Thyroid gland (tissue), 4 donors: ENCODE measurements around the gene CASQ1. TPM values are rescaled to one million over a fixed set of nuclear protein-coding genes. Genes with fewer than 3 reads are reported as not detected.
A peak's percentile ranks its signal among the peaks of the same experiment; 100 is the strongest.

Experiments used
- DNase-seq, 2 donors: peaks; one replicate each; pipeline ENCODE4 v3.0.0-alpha.2; 2019
- H3K27ac ChIP-seq, 3 donors: fragments of 200-600 bp; sonication (generic); 1 replicate in 2 of 3; 2 replicates in 1 of 3; pipeline ENCODE4 v1.5.1; 2016 to 2019; ENCODE audit warnings: mild to moderate bottlenecking in 1 of 3, moderate library complexity in 1 of 3
- H3K27me3 ChIP-seq: fragments of 200-600 bp; sonication (generic); one replicate; pipeline ENCODE4 v1.5.1; 2019
- H3K36me3 ChIP-seq, 2 donors: fragments of 200-600 bp; sonication (generic); one replicate each; pipeline ENCODE4 v1.5.1; 2016 to 2019
- H3K4me1 ChIP-seq, 2 donors: fragments of 200-600 bp; sonication (generic); one replicate each; pipeline ENCODE4 v1.5.1; 2017 to 2019
- H3K4me3 ChIP-seq, 3 donors: fragments of 200-600 bp; sonication (generic); replicated peaks in 1 of 3; 1 replicate in 2 of 3; 2 replicates in 1 of 3; pipeline ENCODE4 v1.5.1; 2016; ENCODE audit warnings: mild to moderate bottlenecking in 1 of 3
- H3K9me3 ChIP-seq: fragments of 200-600 bp; sonication (generic); one replicate; pipeline ENCODE4 v1.5.1; 2017
- CTCF ChIP-seq, 6 experiments: fragments of 200-600 bp in 3 of 6; fragments of 450-650 bp in 3 of 6; sonication (generic) in 3 of 6; IDR thresholded peaks; one replicate each; pipeline ENCODE4 v1.5.1; 2016 to 2019; ENCODE audit warnings: antibody characterized with exemption in 6 of 6, mild to moderate bottlenecking in 2 of 6, inconsistent platforms in 1 of 6, moderate library complexity in 1 of 6
- POLR2A ChIP-seq, 2 donors: fragments of 450-650 bp; IDR thresholded peaks; one replicate each; pipeline ENCODE4 v1.6.1; 2017; ENCODE audit warnings: antibody characterized with exemption in 2 of 2, mild to moderate bottlenecking in 2 of 2, moderate library complexity in 1 of 2
- WGBS, 2 donors: methylation state at CpG; one replicate each; pipeline ENCODE4 v1.1.5; 2017; 5-methylcytosine and 5-hydroxymethylcytosine counted together
- intact Hi-C: fragments of 100-400 bp; cut with DNase I; formaldehyde crosslinking; loops from one replicate; pipeline ENCODE4 v1.15.1; 2023
- total RNA-seq, 4 donors: library from RNA; depleted of rRNA; stranded (reverse); fragments of >200 nt; gene quantifications; one replicate each; pipeline ENCODE4 v1.2.3, GENCODE V29; 2016

Gene CASQ1
- total RNA-seq, 4 donors from 2014 or later: not detected

- Histone ChIP-seq H3K27me3 (no peaks in the 10 kb centered on the region), H3K36me3 (no peaks in the 10 kb centered on the region), H3K4me3 (no peak overlapping the region), H3K9me3 (no peaks in the 10 kb centered on the region), H3K4me1 (peaks cover 15 to 38% of the 10 kb centered on the region in 2 donors), H3K27ac (peak overlapping the region; percentile 2 to 63 (median 40))
- intact Hi-C loops: no loop called here
- TF ChIP-seq CTCF (IDR thresholded peaks at IDR 0.05) (no peak), POLR2A (IDR thresholded peaks at IDR 0.05) (no peak)
- WGBS, 2 donors: 37 to 41% methylated on average over 2 of the region's 2 CpGs
- no peak for DNase-seq
Measured at GRCh38 chr1:160162931-160163330, 27.4 kb upstream of the CASQ1 start.

GRCh38 chr1:160163615-160164014 lies 26.8 kb upstream of the CASQ1 start:
- Histone ChIP-seq H3K27ac (peak overlapping the region in 1 of 3 donors; percentile 63), H3K4me3 (no peak overlapping the region), H3K36me3 (no peaks in the 10 kb centered on the region), H3K9me3 (no peaks in the 10 kb centered on the region), H3K27me3 (no peaks in the 10 kb centered on the region), H3K4me1 (peaks cover 15 to 38% of the 10 kb centered on the region in 2 donors)
- DNase-seq: no peak
- TF ChIP-seq POLR2A (IDR thresholded peaks at IDR 0.05): no peak
- TF ChIP-seq CTCF (IDR thresholded peaks at IDR 0.05): no peak
- intact Hi-C loops: no loop called here
- WGBS, 2 donors: 94 to 95% methylated on average over 1 of the region's 1 CpG

GRCh38 chr1:160164121-160164520 lies 26.3 kb upstream of the CASQ1 start:
- H3K27ac ChIP-seq: no peak overlapping the region
- intact Hi-C loops: no loop called here
- H3K36me3 ChIP-seq: no peaks in the 10 kb centered on the region
- DNase-seq: no peak
- 85 to 91% methylated on average over 10 of the region's 10 CpGs for WGBS, 2 donors
- TF ChIP-seq POLR2A (IDR thresholded peaks at IDR 0.05) (no peak), CTCF (IDR thresholded peaks at IDR 0.05) (no peak)
- peaks cover 13 to 36% of the 10 kb centered on the region in 2 donors for H3K4me1 ChIP-seq
- no peaks in the 10 kb centered on the region for H3K9me3 ChIP-seq
- H3K4me3 ChIP-seq: no peak overlapping the region
- H3K27me3 ChIP-seq: no peaks in the 10 kb centered on the region

GRCh38 chr1:160166166-160166868 lies 24.1 kb upstream of the CASQ1 start:
- no peak for DNase-seq
- Histone ChIP-seq H3K36me3 (no peaks in the 10 kb centered on the region), H3K9me3 (no peaks in the 10 kb centered on the region), H3K4me1 (peaks cover 12 to 27% of the 10 kb centered on the region in 2 donors), H3K4me3 (no peak overlapping the region), H3K27ac (no peak overlapping the region), H3K27me3 (no peaks in the 10 kb centered on the region)
- 83 to 87% methylated on average over 12 of the region's 12 CpGs for WGBS, 2 donors
- no peak for TF ChIP-seq CTCF (IDR thresholded peaks at IDR 0.05)
- no peak for TF ChIP-seq POLR2A (IDR thresholded peaks at IDR 0.05)
- intact Hi-C loops: no loop called here

- Histone ChIP-seq H3K9me3 (no peaks in the 10 kb centered on the region), H3K4me1 (peaks cover 12 to 32% of the 10 kb centered on the region in 2 donors), H3K27ac (no peak overlapping the region), H3K36me3 (no peaks in the 10 kb centered on the region), H3K27me3 (no peaks in the 10 kb centered on the region), H3K4me3 (no peak overlapping the region)
- intact Hi-C loops: no loop called here
- TF ChIP-seq POLR2A (IDR thresholded peaks at IDR 0.05): no peak
- TF ChIP-seq CTCF (IDR thresholded peaks at IDR 0.05): no peak
- 75 to 81% methylated on average over 4 of the region's 4 CpGs for WGBS, 2 donors
- DNase-seq: no peak
Measured at GRCh38 chr1:160167056-160167455, 23.3 kb upstream of the CASQ1 start.
